ENCODE results near the gene CNP. TPM values are rescaled to one million over a fixed set of nuclear protein-coding genes. Genes with fewer than 3 reads are reported as not detected.
A peak's percentile ranks its signal among the peaks of the same experiment; 100 is the strongest.
"Not testable (repeated sequence)": the region's sequence is repeated elsewhere in the genome, so short reads cannot be mapped to it uniquely, and the experiment has no call there.

CNP gene
- total and polyA plus RNA-seq, 12 donors: 17.2 to 42.7 (median 25.3) TPM

DNA sequence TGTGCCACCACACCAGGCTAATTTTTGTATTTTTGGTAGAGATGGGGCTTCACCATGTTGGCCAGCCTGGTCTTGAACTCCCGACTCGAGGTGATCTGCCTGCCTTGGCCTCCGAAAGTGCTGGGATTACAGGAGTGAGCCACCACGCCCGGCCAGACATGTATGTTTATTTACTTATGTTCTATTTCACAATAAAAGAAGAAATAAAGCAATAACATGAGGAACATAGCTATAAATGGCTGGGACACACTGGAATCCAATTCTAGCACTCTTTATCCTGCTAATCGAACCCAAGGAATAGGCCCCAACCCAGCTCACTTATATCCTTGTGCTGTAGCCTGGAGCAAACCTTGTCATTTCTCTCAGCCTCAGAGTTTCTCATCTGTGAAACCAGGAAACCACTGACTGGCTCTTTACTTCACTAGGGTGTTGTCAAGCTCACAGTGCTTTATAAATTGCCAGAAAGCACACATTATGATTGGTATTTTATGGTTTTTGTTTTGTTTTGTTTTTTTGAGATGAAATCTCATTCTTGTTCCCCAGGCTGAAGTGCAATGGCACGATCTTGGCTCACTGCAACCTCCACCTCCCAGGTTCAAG lies 40.5 kb upstream of the CNP start:
- intact Hi-C loops (cut with DNase I): no loop called here
- no peak for DNase-seq

DNA sequence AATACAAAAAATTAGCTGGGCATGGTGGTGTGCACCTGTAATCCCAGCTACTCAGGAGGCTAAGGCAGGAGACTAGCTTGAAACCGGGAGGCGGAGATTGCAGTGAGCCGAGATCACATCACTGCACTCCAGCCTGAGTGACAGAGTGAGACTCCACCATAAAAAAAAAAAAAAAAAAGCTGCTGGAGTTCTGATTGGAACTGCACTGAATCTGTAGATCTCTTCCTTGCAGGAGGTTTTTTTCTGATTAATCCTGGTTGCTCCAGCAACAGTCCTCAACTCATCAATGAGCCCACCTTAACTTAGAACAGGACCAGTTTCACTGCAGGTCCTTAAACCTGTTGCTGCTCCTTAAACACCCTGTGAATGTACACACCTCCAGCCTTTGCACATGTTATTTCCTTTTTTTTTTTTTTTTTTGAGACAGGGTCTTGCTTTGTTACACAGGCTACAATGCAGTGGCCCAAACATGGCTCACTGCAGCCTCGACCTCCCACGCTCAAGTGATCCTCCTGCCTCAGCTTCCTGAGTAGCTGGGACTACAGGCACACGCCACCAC lies 37.8 kb upstream of the CNP start:
- WGBS, 2 donors: 80 to 92% methylated on average over 6 of the region's 6 CpGs
- Histone ChIP-seq H3K4me1 (peaks cover 0 to 30% (median 7%) of the 10 kb centered on the region in 9 donors), H3K4me3 (no peak overlapping the region), H3K27ac (no peak overlapping the region), H3K9me3 (no peaks in the 10 kb centered on the region), H3K27me3 (no peaks in the 10 kb centered on the region), H3K36me3 (no peaks in the 10 kb centered on the region)
- no peak for ATAC-seq
- intact Hi-C loops (cut with DNase I): no loop called here
- no peak for DNase-seq
- TF ChIP-seq, protein P1, sequence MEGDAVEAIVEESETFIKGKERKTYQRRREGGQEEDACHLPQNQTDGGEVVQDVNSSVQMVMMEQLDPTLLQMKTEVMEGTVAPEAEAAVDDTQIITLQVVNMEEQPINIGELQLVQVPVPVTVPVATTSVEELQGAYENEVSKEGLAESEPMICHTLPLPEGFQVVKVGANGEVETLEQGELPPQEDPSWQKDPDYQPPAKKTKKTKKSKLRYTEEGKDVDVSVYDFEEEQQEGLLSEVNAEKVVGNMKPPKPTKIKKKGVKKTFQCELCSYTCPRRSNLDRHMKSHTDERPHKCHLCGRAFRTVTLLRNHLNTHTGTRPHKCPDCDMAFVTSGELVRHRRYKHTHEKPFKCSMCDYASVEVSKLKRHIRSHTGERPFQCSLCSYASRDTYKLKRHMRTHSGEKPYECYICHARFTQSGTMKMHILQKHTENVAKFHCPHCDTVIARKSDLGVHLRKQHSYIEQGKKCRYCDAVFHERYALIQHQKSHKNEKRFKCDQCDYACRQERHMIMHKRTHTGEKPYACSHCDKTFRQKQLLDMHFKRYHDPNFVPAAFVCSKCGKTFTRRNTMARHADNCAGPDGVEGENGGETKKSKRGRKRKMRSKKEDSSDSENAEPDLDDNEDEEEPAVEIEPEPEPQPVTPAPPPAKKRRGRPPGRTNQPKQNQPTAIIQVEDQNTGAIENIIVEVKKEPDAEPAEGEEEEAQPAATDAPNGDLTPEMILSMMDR (IDR thresholded peaks at IDR 0.05): no peak

More for the DNA sequence above, 40.5 kb upstream of the CNP start:
- TF ChIP-seq, protein P1 (IDR thresholded peaks at IDR 0.05): no peak
- WGBS, 2 donors: 92 to 93% methylated on average over 7 of the region's 7 CpGs
- Histone ChIP-seq H3K4me1 (peaks cover 0 to 20% (median 7%) of the 10 kb centered on the region in 9 donors), H3K9me3 (no peaks in the 10 kb centered on the region), H3K4me3 (no peak overlapping the region), H3K27ac (no peak overlapping the region), H3K27me3 (no peaks in the 10 kb centered on the region), H3K36me3 (no peaks in the 10 kb centered on the region)
- ATAC-seq: no peak

DNA sequence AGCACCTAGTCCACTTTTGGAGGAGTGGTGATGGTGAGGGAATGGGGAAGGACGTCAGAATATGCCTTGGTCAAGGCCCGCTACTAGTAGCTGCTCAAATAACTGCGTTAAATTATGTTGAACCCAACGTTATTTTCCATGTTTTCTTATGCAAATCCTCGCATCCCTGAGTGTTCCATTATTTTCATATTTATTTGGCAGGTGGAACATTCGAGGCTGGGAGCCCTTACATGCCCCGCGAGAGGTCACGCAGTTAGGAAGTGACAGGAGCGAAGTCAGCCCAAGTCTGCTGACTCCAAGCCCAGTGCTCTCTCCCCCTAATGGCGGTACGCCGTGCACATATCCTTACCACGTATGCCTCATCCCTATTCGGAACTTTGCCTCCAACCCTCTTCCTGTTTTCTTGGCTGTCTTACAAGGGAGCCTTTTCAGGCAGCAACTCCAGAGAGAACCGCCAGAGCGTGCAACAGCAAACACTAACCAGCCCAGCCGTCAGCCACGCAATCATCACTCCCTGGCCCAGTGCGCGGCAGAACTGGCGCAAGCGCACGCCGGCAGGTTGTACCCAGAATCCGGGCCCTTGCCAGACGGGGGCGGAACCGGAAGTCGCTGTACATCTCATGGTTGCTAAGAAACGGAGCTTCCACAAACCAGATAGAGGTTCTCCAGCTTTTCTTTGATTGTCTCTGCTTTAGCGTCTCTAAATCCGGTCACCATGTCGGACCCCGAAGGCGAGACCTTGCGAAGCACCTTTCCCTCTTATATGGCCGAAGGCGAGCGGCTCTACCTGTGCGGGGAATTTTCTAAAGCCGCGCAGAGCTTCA lies 36.4 kb upstream of the CNP start, which contains the start of gene ODAD4:
Gene ODAD4 (plus strand): TSS at position 609 of the 824 bp plus-strand sequence. CDS start 107 bp downstream, at position 716.
- Histone ChIP-seq H3K9me3 (no peaks in the 10 kb centered on the region), H3K27ac (peak within 1 kb of the TSS; percentile 27 to 92 (median 80)), H3K4me1 (peaks cover 0 to 30% (median 7%) of the 10 kb centered on the region in 9 donors), H3K36me3 (peaks cover 0 to 1% (median 0%) of the 10 kb centered on the region in 9 donors), H3K27me3 (no peaks in the 10 kb centered on the region), H3K4me3 (peak within 1 kb of the TSS; percentile 19 to 76 (median 59))
- TF ChIP-seq, protein P1 (IDR thresholded peaks at IDR 0.05): peak; percentile 12 to 63 (median 50)
- intact Hi-C loops (cut with DNase I): no loop called here
- DNase-seq (peak; percentile 96 to 97), ATAC-seq (peak; percentile 97 to 99 (median 98))
- WGBS, 2 donors: 2% methylated on average over 43 of the region's 43 CpGs

DNA sequence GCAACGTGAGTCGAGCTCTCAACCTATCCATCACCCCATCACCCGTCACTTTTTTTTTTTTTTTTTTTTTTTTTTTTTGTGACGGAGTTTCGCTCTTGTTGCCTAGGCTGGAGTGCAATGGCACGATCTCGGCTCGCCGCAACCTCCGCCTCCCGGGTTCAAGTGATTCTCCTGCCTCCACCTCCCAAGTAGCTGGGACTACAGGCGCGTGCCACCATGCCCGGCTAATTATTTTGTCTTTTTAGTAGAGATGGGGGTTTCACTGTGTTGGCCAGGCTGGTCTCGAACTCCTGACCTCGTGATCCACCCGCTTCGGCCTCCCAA lies 35.8 kb upstream of the CNP start:
- WGBS, 2 donors: 44 to 54% methylated on average over 18 of the region's 18 CpGs
- DNase-seq; H3K36me3 ChIP-seq; H3K27me3 ChIP-seq; intact Hi-C loops (cut with DNase I); H3K9me3 ChIP-seq: not testable (repeated sequence)
- Histone ChIP-seq H3K4me3 (peak overlapping the region; percentile 19 to 76 (median 59)), H3K4me1 (peaks cover 0 to 30% (median 7%) of the 10 kb centered on the region in 9 donors), H3K27ac (peak overlapping the region in 9 of 10 donors; percentile 73 to 92 (median 83))
- ATAC-seq: peak in 1 of 8 donors; percentile 5

DNA sequence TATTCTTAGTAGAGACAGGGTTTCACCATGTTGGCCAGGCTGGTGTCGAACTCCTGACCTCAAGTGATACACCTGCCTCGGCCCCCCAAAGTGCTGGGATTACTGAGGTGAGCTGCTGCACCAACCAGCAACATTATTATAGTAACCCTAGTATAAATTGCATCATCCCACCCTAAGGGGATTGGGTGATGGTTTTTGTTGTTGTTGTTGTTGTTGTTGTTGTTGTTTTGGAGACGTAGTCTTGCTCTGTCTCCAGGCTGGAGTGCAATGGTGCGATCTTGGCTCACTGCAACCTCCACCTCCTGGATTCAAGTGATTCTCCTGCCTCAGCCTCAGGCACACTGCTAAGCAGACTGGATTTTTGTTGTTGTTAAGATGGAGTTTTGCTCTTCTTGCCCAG lies 34.9 kb upstream of the CNP start:
- 89 to 93% methylated on average over 4 of the region's 4 CpGs for WGBS, 2 donors
- DNase-seq; H3K9me3 ChIP-seq; H3K27ac ChIP-seq; H3K27me3 ChIP-seq; H3K4me3 ChIP-seq; intact Hi-C loops (cut with DNase I); ATAC-seq: not testable (repeated sequence)
- H3K36me3 ChIP-seq: peaks cover 0 to 11% (median 0%) of the 10 kb centered on the region in 9 donors
- H3K4me1 ChIP-seq: peaks cover 0 to 30% (median 7%) of the 10 kb centered on the region in 9 donors

Data from heart right ventricle (tissue), 16 donors.